HG02852 (cell line): Measurements from ENCODE around the gene GHRL.
"Not testable (repeated sequence)": the region's sequence is repeated elsewhere in the genome, so short reads cannot be mapped to it uniquely, and the experiment has no call there.

Experiments
- ATAC-seq: cut with Tn5 transposase; IDR thresholded peaks from one replicate; pipeline ENCODE4 v1.9.1; 2021; ENCODE audit warnings: mild to moderate bottlenecking, moderate library complexity; ENCODE audit not compliant: unreplicated experiment

The GHRL gene

GRCh38 chr3:10278501-10278900 is 14.2 kb downstream of the GHRL start:
- no peak for ATAC-seq

DNA sequence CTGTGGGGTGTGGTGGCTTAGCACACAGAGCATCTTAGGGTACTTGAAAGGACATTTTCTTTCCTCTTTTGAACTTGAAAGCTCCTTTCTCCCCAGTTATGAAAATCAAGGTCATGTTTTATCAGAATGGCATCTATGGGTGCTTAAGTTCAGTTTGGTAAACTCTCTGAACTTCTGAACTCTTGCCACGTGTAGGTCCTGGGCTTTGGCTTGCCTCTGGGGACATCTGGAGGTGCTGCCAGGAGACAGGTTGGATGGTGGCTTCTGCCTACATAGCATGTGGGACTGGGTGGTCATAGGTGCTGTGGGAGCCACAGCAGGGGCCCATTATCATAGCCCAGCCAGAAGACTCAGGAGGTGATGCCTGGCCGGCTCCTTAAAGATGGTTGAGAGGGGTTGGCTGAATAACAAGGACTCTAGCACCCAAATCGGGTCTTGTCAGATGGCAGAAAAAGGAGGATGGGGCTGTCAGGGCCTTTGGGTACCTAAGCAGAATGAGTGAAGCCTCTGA is 15.6 kb downstream of the GHRL start:
- no peak for ATAC-seq

GRCh38 chr3:10274601-10275000 is 18.1 kb downstream of the GHRL start:
- ATAC-seq: no peak

DNA sequence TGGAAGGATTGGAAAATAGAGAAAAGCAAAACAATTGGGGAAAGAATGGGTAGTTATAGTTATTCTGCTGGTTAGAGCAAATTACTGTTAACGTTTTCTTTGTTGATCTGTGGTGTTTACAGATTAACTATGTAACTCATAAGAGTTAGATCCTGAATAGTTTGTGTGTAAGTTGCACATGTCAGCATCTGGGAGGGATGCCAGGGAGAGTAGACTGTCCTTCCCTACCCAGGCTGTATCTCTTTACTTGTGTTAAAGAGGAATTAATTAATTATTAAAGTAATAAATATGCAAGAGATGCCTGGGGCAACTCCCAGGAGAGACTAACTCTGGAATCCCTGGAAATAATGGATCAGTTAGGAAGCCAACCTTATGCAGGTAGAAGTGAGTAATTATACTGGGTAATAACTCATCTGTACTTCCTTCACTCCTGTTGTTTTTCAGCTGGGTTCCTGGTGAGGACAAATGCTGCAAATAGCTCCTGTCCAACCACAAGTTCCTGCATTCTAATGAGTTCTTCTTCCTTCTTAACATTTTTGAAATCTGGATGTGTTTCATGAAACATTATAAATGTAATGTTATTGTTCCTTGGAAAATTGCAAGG is 18.9 kb downstream of the GHRL start:
- ATAC-seq: no peak

DNA sequence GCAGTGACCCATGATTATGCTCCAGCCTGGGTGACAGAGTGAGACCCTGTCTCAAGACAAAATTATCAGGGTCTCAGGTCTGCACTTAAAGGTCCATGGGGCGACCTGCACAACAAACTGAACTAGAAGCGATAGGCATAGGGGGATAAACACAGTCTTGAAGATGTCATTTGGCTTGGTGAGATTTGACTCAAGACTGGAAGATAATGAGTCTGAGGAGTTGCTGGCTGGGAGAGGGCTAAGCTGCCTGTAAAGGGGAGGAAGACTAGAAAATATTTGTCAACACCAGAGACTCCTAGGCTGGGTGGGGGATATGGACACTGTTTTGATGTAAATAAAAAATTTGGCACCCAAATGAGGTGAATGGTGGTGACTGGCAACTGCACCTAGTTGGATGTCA is 19.8 kb downstream of the GHRL start:
- ATAC-seq: no peak

- not testable (repeated sequence) for ATAC-seq
These were observed 20.3 kb downstream of the GHRL start for GRCh38 chr3:10272476-10272875.

DNA sequence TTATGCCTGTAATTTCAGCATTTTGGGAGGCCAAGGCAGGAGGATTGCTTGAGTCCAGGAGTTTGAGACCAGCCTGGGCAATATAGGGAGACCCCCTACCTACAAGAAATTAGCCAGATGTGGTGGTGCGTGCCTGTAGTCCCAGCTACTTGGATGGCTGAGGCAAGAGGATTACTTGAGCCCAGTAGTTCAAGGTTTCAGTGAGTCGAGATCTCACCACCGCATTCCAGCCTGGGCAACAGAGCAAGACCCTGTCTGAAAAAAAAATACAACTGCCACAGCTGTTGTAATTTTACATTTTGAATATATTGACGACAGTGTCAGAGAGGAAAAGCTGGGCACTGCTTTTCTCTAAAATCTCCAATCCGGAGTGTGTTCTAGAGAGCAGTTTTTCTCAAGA is 23.3 kb downstream of the GHRL start:
- no peak for ATAC-seq

GRCh38 chr3:10268930-10269329 is 23.8 kb downstream of the GHRL start:
- ATAC-seq: no peak

- no peak for ATAC-seq
These were observed 24.6 kb downstream of the GHRL start for GRCh38 chr3:10268116-10268515.

- not testable (repeated sequence) for ATAC-seq
These were observed 25.8 kb downstream of the GHRL start for GRCh38 chr3:10266936-10267335.

- ATAC-seq: no peak
These were observed 26.9 kb downstream of the GHRL start for GRCh38 chr3:10265833-10266232.

- no peak for ATAC-seq
These were observed 28.9 kb downstream of the GHRL start for GRCh38 chr3:10263646-10264363.

DNA sequence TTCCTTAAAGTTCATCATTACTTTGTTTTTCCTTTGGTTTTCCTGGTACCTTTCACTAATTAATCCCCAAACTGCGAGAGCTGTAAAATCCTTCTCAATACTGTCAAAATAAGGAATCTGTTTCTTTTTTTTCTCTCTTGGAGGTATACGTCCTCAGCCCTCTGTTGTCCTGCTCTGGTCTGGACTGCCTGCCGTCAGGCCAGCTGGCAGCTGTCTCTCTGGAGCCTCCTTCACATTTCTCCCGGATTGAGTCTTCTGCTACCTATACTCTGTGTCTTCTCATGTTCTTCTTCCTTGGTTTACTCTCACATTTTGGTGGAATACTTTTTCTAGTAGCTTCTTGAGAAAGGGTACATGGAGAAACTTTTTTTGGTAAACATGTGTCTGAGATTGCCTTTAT is 30.7 kb downstream of the GHRL start:
- ATAC-seq: no peak

DNA sequence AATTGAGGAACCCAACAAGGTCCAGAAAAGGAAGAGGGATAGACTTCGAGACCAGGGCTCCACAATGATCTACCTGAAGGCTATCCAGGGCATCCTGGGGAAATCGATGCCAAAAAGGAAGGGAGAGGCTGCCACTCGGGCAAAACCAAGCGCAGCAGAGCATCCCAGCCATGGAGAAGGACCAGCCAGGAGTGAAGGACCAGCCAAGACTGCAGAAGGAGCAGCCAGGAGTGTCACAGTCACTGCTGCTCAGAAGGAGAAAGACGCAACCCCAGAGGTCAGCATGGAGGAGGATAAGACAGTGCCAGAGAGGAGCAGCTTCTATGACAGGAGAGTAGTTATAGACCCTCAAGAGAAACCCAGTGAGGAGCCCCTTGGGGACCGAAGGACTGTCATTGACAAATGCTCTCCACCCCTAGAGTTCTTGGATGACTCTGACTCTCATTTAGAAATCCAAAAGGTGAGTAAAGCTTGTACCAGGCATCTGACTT is 32.5 kb downstream of the GHRL start:
- no peak for ATAC-seq

- no peak for ATAC-seq
These were observed 32.9 kb downstream of the GHRL start for GRCh38 chr3:10259798-10260197.

GRCh38 chr3:10259036-10259435 is 33.7 kb downstream of the GHRL start:
- no peak for ATAC-seq

GRCh38 chr3:10255835-10256234 is 36.9 kb downstream of the GHRL start:
- ATAC-seq: no peak

GRCh38 chr3:10253731-10254130 is 39.0 kb downstream of the GHRL start:
- ATAC-seq: no peak

GRCh38 chr3:10251006-10251405 is 41.7 kb downstream of the GHRL start:
- no peak for ATAC-seq

DNA sequence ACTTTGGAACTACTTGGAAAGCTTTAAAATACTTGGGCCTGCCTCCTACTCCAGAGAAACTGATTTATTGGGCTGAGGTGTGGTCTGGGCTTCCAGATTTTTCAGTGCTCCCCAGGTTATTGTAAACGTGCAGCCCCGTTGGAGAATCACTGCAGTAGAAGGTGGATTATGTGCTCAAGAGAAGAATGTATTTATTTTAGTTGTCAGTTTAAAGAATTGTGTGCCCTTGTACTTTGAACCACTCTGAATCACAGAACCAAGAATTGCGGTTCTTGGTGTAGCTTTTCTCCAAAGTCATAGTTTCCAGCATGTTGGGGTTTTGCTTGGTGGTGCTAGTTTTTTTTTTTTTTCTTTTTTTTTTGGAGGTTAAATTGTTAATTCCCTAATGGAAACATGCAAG is 42.9 kb downstream of the GHRL start:
- ATAC-seq: no peak

DNA sequence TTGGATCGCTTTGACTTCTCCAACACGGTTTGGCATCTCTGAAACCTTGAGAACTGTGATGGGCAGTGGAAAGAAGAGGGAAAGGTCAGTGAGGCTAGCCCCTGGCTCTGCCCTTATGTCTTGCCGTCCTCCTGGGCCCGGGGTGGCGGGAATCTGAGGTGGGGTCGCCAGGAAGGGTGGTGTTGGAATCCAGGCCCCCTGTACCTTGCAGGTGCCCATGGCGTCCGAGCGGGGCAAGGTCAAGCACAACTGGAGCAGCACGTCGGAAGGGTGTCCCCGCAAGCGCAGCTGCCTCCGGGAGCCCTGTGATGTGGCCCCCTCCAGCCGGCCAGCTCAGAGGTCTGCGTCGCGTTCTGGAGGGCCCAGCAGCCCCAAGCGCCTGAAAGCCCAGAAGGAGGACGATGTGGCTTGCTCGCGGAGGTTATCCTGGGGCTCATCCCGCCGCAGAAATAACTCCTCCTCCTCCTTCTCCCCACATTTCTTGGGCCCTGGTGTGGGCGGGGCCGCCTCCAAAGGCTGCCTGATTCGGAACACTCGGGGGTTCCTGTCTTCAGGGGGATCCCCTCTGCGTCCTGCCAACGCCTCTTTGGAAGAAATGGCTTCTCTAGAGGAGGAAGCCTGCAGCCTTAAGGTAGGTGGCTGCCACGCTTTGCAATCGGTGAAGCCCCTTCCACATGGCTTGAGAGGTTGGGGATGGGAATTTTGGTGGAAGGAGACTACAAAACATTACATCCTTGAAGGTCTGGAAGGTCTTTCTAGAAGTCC is 43.6 kb downstream of the GHRL start:
- no peak for ATAC-seq
